GM21526 (cell line): Measurements from ENCODE around the gene NUP160.
"Not testable (repeated sequence)": the region's sequence is repeated elsewhere in the genome, so short reads cannot be mapped to it uniquely, and the experiment has no call there.

Experiments used
- ATAC-seq: cut with Tn5 transposase; IDR thresholded peaks from one replicate; pipeline ENCODE4 v1.9.1; 2021; ENCODE audit warnings: moderate library complexity; ENCODE audit not compliant: unreplicated experiment, low FRiP score

The NUP160 gene, protein sequence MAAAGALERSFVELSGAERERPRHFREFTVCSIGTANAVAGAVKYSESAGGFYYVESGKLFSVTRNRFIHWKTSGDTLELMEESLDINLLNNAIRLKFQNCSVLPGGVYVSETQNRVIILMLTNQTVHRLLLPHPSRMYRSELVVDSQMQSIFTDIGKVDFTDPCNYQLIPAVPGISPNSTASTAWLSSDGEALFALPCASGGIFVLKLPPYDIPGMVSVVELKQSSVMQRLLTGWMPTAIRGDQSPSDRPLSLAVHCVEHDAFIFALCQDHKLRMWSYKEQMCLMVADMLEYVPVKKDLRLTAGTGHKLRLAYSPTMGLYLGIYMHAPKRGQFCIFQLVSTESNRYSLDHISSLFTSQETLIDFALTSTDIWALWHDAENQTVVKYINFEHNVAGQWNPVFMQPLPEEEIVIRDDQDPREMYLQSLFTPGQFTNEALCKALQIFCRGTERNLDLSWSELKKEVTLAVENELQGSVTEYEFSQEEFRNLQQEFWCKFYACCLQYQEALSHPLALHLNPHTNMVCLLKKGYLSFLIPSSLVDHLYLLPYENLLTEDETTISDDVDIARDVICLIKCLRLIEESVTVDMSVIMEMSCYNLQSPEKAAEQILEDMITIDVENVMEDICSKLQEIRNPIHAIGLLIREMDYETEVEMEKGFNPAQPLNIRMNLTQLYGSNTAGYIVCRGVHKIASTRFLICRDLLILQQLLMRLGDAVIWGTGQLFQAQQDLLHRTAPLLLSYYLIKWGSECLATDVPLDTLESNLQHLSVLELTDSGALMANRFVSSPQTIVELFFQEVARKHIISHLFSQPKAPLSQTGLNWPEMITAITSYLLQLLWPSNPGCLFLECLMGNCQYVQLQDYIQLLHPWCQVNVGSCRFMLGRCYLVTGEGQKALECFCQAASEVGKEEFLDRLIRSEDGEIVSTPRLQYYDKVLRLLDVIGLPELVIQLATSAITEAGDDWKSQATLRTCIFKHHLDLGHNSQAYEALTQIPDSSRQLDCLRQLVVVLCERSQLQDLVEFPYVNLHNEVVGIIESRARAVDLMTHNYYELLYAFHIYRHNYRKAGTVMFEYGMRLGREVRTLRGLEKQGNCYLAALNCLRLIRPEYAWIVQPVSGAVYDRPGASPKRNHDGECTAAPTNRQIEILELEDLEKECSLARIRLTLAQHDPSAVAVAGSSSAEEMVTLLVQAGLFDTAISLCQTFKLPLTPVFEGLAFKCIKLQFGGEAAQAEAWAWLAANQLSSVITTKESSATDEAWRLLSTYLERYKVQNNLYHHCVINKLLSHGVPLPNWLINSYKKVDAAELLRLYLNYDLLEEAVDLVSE (N-terminal part only)

DNA sequence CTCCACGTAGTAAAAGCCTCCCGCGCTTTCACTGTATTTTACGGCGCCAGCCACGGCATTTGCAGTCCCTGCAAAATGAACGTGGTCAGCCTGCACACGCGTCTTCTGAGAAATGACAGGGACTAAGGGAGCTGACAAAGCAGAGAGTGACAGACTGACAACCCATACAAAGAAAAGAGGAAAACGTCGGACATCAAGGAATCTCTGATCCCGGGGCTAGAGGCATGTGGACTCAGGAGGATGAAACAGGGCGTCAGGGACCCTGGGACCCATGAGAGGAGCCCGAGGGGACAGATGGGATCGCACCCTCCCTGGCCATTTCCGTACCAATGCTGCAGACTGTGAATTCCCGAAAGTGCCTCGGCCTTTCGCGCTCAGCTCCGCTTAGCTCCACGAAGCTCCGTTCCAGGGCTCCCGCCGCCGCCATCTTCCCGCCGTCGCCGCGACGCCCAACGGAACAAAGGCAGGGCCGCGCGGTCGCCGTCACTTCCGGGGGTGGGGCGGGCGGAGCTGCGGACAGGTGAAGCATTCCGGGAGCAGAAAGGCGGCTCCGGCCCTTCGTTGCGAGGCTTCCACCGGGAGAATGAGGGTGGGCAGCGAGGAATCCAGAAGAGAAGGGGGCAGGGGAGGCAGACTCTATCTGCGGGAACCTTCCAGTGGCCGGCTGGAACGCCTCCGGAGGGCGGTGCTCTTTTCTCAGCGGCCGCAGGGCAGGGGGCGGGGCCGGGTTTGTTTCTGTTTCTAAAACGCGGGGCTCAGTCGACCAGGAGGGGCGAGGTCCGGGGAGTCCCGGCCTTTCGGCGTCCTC lies at the start of gene NUP160:
Gene NUP160 (minus strand): TSS at position 459 of the 808 bp plus-strand sequence. CDS start 32 bp downstream, at position 427.
- ATAC-seq = peak; percentile 73

DNA sequence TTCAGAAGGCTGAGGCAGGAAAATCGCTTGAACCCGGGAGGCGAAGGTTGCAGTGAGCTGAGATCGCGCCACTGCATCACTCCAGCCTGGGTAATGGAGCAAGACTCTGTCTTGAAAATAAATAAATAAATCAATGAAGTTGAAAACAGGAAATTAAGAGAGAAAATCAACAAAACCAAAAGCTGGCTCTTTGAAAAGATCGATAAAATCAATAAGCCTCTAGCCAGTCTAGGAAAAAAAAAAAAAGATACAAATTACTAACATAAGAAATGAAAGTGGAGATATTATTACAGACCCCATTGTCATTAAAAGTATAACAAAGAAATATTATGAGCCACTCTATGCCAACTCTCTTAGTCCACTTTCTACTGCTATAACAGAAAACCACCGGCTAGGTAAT lies 48.0 kb upstream of the NUP160 start:
- ATAC-seq = no peak

DNA sequence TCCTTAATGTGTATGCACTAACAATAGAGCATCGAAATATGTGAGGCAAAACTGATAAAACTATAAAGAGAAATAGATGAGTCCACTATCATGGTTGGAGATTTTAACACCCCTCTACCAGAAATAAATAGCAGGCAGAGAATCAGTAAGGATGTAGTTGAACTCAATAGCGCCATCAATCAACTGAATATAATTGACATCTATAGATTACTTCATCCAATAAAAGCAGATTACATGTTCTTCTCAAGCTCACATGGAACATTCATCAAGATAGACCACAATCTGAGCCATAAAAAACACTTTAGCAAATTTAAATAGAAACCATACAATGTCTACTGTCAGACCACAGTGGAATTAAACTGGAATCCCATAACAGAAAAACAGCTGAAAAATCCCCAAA lies 46.9 kb upstream of the NUP160 start:
- ATAC-seq = no peak

DNA sequence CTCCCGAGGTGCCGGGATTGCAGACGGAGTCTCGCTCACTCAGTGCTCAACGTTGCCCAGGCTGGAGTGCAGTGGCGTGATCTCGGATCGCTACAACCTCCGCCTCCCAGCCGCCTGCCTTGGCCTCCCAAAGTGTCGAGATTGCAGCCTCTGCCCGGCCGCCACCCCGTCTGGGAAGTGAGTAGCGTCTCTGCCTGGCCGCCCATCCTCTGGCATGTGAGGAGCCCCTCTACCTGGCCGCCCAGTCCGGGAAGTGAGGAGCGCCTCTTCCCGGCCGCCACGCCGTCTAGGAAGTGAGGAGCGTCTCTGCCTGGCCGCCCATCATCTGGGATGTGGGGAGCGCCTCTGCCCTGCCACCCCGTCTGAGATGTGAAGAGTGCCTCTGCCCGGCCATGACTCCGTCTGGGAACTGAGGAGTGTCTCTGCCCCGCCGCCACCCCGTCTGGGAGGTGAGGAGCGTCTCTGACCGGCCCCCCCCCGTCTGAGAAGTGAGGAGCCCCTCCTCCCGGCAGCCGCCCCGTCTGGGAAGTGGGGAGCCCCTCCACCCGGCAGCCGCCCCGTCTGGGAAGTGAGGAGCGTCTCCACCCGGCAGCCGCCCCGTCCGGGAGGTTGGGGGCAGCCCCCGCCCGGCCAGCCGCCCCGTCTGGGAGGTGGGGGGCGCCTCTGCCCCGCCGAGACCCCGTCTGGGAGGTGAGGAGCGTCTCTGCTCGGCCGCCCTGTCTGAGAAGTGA lies 44.6 kb upstream of the NUP160 start:
- ATAC-seq = not testable (repeated sequence)

DNA sequence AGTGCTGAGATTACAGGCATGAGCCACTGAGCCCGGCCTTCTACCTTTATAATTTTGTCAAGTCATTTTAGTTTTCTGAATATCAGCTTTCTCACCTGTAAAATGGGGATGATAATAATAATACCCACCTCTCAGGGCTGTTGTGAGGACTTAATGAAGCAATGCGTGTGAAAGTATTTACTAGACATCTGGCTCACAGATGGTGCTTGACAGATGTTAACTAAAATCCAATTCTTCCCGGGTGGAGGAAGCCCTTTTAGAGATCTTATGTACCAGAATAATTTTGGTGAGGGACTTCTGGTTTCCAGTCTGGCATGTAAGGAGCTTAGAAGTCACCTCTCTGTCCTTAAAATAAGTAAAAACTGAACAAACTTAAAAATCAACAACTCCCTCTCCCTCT lies 43.7 kb upstream of the NUP160 start:
- ATAC-seq = no peak

DNA sequence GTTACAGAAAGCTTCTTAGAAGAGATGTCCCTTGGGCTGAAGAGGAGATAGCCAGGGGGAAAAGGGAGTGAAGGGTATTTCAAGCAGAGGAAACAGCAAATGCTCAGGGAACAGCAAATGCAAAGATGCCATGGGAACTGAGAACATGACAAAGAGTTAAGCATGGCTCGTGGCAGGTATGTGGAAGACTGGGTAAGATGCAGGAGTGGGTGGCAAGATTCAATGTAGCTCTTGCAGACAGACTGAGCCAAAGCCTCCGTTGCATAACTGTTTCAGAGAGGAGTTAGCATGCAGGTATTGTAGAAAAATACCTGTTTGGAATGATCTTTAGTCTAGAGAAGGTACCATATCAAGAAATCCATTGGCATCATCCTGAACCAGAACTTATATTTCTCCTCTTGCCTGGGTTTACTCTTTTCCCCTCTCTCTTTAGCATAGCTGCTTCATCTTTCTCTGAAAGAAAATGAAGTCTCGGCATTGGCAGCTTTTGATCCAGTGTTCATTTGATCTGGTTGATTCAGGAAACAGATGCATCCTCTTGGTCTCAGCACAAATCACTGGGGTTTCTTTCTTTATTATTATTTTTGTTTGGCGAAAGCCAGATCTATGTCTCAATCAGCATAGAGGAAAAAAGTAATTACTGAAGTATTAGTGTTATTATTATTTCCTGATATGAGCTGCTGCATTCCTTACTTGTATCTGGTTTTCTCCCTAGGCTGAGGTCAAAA lies 41.7 kb upstream of the NUP160 start:
- ATAC-seq = no peak

DNA sequence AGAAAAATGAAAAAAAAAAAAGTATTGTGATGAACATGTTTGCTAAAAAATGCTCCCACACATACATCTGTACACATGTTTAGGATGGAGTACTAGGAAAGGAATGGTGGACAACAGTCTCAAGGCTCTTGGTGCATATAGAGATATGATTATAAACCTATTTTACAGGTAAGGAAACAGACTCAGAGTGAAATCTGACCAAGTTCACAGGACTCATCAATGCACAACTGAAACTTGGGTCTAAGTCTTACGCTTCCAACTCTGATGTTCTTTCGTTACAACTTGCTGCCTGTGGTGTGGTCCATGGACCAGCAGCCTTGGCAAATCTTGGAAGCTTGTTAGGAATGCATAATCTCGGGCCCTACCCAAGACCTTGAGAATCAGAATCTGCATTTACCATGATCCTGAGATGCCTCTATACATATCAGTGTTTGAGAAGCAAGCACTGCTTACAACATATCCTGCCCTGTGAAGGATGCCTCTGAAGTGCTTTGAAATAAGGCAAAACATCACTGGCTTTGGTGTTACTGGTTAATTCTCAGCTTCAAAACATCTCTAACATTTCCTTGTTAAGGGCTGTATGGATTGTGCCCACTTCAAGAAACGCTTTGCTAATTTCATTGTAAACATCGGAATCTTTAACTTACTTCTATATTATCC lies 39.9 kb upstream of the NUP160 start:
- no peak for ATAC-seq

DNA sequence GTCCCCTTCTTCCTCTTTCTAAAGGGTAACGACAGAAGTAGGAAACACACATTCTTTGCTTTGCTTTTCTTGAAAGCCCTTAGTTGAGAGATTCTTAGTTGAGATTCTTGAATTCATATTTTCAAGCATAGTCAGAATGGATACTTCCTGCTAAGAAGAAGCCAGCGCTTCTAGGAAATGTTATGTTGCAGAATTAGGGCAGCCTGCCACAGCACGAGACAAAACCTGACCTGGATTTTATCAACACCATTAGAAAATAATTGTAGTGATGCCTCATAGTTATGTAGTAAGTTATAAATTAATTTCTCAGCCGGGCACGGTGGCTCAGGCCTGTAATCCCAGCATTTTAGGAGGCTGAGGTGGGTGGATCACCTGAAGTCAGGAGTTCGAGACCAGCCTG lies 37.9 kb upstream of the NUP160 start:
- no peak for ATAC-seq

DNA sequence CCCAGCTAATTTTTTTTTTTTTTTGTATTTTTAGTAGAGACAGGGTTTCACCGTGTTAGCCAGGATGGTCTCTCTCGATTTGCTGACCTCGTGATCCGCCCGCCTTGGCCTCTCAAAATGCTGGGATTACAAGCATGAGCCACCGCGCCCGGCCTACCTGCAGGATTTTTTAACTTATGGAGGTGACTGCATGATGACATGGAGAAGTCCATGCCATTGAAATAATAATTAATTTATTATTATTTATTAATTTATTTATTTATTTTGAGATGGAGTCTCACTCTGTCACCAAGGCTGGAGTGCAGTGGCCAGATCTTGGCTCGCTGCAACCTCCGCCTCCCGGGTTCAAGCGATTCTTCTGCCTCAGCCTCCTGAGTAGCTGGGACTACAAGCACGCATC lies 34.3 kb upstream of the NUP160 start:
- not testable (repeated sequence) for ATAC-seq

DNA sequence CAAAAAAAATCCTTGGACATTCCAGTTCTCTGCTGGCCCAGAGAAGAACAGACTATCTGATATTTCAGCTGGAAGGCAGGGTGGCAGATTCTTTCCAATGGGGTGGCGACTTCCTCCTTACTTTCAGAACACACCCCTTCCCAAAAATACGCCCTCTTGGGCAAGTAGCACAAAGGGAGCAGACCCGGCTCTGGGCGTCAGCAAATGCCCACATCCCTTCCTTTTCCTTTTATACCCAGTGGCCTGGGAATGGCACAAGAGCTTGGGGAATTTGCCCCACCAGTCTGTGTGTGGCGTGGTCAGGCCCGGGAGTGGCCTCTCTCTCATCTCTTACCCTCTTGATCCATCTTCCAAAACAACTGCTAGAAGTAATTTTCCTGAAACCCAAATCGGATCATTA lies 33.0 kb upstream of the NUP160 start:
- no peak for ATAC-seq

DNA sequence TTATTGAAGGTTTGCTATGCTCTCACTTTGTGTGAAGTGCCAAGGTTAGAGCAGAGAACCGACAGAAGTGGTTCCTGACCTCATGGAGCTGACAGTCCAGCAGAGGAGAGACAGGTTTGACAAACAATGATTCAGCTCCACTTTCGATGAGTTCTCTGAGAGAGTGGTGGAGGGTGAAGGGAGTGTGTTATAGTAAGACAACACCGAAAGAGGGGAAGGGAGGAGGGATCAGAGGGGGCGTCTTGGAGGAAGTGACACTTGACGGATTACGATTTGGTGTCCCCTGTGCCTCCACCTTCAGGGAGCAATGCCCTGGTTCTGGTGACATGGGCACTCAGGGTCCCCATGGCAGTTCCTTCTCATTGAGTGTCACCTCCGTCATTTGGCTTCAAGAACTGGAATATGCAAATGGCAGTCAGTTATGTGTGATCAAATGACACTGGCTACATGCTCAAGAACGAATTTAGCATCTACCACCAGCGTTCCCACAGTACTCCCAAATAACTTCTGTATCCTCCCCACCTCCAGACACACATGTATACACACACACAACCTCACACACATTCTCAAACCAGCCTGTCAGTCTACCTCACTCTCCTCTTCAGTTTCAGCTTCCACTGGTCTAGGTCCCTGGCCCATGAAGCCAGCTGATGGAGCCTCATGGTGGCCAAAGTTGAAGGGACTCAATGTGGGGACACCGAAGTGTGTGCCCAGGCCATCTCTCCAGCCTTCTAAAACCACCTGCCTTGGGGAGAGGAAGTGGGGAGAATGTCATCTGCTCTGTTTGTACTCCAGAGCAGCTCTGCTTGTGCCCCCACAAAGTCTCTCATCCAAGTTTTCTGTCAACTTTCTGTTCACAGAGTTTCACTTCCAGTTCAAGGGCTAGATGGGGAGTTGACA lies 31.4 kb upstream of the NUP160 start:
- peak; percentile 75 for ATAC-seq

DNA sequence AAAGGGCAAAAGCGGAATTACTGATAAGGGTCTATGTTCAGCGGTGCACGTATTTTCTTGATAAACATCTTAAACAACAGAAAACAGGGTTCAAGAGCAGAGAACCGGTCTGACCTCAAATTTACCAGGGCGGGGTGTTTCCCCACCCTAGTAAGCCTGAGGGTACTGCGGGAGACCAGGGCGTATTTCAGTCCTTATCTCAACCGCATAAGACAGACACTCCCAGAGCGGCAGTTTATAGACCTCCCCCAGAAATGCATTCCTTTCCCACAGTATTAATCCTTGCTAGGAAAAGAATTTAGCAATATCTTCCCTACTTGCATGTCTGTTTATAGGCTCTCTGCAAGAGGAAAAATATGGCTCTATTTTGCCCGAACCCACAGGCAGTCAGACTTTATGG lies 27.7 kb upstream of the NUP160 start:
- not testable (repeated sequence) for ATAC-seq

DNA sequence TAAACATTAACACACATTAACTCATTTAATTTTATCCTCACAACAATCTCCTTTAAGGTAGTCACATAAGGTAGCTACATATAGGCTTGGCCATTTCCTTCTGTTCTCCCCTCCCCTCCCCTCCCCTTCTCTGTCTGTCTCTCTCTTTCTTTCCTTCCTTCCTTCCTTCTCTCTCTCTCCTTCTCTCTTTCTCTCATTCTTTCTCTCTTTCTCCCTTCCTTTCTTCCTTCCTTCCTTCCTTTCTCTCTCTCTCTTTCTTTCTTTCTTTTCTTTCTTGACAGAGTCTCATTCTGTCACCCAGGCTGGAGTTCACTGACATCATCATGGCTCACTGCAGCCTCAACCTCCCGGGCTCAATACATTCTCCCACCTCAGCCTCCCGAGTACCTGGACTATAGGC lies 22.3 kb upstream of the NUP160 start:
- no peak for ATAC-seq

DNA sequence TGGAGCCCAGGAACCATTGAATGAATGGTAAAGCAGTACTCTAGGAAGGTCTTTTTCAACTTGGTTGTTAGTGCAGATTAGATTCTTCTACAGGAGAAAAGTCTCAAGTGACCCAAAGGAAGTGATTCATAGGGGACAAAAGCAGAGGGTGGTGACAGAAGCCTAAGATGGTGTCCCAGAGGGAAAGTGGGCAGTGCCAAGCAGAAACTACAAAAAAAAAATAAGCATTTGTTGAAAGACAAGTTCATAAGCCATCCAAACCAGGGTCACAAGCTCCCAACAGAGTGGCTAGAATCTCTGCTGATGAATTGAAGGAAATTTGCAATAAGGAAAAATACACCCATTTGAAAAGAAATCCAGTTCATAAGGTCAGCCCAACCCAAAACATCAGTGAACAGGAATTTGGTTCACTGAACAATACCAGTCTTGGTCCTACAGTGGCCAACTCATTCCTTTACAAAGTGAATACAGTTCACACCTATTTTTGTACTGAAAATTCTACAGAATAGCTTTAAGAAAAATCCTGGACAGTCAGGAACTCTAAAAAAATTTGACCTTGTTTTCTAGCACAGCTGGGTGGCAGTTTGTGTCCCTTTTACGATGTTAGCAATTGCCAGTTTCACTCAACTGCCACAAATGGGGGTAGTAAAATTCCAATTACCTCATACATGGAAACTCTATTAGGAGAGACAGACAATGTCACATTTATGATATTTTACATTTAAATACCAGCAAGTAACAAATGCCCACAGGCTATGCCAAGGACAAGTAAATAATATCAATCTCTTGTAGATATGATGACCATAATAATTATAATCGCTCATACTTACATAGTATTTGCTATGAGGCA lies 21.6 kb upstream of the NUP160 start:
- no peak for ATAC-seq

DNA sequence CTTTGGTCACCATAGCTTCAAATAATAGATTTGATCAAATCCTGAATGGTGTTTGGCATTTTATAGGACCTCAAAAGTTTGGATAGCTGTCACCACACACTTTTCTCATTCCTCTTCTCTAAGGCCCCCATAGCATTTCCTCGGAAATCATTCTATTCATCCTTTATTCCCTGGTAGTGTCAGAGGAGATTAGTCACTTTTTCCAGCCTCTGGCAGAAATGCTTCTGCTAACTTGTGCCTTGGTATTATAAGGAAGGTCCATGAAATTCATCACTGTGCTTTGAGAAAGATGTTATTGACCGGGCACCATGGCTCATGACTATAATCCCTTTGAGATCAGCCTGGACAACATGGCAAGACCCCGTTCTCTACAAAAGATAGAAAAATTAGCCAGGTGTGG lies 19.7 kb upstream of the NUP160 start:
- no peak for ATAC-seq

DNA sequence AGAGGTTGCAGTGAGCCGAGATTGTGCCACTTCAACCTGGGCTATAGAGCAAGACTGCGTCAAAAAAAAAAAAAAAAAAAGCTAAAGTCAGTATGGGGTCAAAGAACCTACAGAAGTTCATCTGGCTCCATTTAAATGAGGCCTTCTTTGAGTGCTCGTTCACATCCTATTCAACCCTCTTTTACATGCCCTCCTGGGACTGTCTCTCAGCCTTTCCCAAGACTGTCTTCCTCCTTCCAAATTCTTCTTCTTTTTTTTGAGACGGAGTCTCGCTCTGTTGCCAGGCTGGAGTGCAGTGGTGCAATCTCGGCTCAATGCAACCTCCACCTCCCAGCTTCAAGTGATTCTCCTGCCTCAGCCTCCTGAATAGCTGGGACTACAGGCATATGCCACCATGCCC lies 18.7 kb upstream of the NUP160 start:
- not testable (repeated sequence) for ATAC-seq
